WI38 (cell line): ENCODE measurements around the gene RGS21.

Experiments
- H3K4me3 ChIP-seq: 2 replicates; pipeline ENCODE4 v1.5.1; 2011; ENCODE audit warnings: low read depth, mild to moderate bottlenecking, control low read depth, low read length
- CTCF ChIP-seq: IDR thresholded peaks from 2 replicates; pipeline ENCODE4 v1.5.1; 2012; ENCODE audit warnings: low read depth, mild to moderate bottlenecking, control low read depth, low read length

The RGS21 gene

GRCh38 chr1:192351550-192351949 is 34.8 kb downstream of the RGS21 start:
- no peak for TF ChIP-seq CTCF
- no peak overlapping the region for H3K4me3 ChIP-seq

- no peak for TF ChIP-seq CTCF
- no peak overlapping the region for H3K4me3 ChIP-seq
Observed at GRCh38 chr1:192357924-192358323, 41.1 kb downstream of the RGS21 start.

GRCh38 chr1:192358402-192358801 is 41.6 kb downstream of the RGS21 start:
- no peak for TF ChIP-seq CTCF
- H3K4me3 ChIP-seq = no peak overlapping the region

GRCh38 chr1:192358822-192359221 is 42.0 kb downstream of the RGS21 start:
- TF ChIP-seq CTCF = no peak
- no peak overlapping the region for H3K4me3 ChIP-seq

- no peak for TF ChIP-seq CTCF
- H3K4me3 ChIP-seq = no peak overlapping the region
Observed at GRCh38 chr1:192363177-192363576, 46.4 kb downstream of the RGS21 start.

- TF ChIP-seq CTCF = no peak
- no peak overlapping the region for H3K4me3 ChIP-seq
Observed at GRCh38 chr1:192367436-192367835, 50.6 kb downstream of the RGS21 start.

GRCh38 chr1:192375306-192375705 is 58.5 kb downstream of the RGS21 start:
- no peak overlapping the region for H3K4me3 ChIP-seq
- TF ChIP-seq CTCF = no peak
